RWPE1 (cell line): ENCODE results near the gene TIMM29.

ENCODE experiments used
- CTCF ChIA-PET: fragments of 350-600 bp; sonication (Branson Sonifier 250); formaldehyde crosslinking; extraction: SDS; loops from one replicate; lab custom pipeline; 2021; lab: Yijun Ruan, JAX
- POLR2A ChIA-PET: fragments of 400-600 bp; formaldehyde crosslinking; extraction: SDS; loops from one replicate; lab custom pipeline; 2020; ENCODE audit warnings: antibody characterized with exemption; ENCODE audit not compliant: low non-redundant PET; lab: Yijun Ruan, JAX
- DNase-seq: peaks from one replicate; pipeline ENCODE4 v3.0.0; 2012; ENCODE audit warnings: low spot score
- H3K27ac ChIP-seq: fragments of 450-650 bp; 2 replicates; pipeline ENCODE4 v1.5.1; 2017
- TF ChIP-seq, protein P1 (sequence below): fragments of 450-650 bp; conservative IDR thresholded peaks from 2 replicates; pipeline ENCODE4 v1.5.1; 2017; ENCODE audit warnings: low read depth, mild to moderate bottlenecking

The TIMM29 gene

DNA sequence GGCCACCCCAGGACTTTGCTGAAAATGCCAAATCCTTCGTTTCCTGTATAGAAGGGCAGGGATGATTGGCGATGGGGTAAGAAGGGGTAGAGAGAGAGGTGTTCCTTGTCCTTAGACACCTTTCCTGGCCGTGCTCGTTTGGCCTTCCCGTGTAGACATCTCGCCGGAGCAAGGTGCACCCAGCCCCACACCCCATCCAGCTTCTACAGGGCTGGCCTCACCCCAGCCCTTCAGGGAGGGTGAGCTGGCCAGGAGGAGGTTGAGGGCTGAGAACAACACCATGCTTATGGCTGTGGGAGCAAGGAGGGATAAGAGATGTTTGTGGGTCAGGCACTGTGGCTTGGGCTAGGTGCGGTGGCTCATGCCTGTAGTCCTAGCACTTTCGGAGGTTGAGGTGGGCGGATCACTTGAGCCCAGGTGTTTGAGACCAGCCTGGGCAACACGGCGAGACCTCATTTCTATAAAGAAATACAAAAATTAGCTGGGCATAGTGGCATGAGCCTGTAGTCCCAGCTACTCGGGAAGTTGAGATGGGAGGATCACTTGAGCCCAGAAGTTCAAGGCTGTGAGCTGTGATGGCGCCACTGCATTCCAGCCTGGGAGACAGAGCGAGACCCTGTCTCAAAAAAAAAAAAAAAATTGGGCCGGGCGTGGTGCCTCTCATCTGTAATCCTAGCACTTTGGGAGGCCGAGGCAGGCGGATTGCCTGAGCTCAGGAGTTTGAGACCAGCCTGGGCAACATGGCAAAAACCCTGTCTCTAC is 47.7 kb downstream of the TIMM29 start:
- TF ChIP-seq, protein P1, sequence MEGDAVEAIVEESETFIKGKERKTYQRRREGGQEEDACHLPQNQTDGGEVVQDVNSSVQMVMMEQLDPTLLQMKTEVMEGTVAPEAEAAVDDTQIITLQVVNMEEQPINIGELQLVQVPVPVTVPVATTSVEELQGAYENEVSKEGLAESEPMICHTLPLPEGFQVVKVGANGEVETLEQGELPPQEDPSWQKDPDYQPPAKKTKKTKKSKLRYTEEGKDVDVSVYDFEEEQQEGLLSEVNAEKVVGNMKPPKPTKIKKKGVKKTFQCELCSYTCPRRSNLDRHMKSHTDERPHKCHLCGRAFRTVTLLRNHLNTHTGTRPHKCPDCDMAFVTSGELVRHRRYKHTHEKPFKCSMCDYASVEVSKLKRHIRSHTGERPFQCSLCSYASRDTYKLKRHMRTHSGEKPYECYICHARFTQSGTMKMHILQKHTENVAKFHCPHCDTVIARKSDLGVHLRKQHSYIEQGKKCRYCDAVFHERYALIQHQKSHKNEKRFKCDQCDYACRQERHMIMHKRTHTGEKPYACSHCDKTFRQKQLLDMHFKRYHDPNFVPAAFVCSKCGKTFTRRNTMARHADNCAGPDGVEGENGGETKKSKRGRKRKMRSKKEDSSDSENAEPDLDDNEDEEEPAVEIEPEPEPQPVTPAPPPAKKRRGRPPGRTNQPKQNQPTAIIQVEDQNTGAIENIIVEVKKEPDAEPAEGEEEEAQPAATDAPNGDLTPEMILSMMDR, result no peak
- CTCF ChIA-PET, result interaction anchor here (0.6 to 0.9 kb wide), 3 partner anchors 23 to 69 kb away, joined by 3 to 4 read pairs (median 3); no protein-coding TSS in a partner anchor
- DNase-seq, result no peak
- POLR2A ChIA-PET, result interaction anchor here (0.6 kb wide), 1 partner anchor 35 kb away, joined by 4 read pairs; no protein-coding TSS in a partner anchor
- peak overlapping the region; percentile 53 for H3K27ac ChIP-seq

DNA sequence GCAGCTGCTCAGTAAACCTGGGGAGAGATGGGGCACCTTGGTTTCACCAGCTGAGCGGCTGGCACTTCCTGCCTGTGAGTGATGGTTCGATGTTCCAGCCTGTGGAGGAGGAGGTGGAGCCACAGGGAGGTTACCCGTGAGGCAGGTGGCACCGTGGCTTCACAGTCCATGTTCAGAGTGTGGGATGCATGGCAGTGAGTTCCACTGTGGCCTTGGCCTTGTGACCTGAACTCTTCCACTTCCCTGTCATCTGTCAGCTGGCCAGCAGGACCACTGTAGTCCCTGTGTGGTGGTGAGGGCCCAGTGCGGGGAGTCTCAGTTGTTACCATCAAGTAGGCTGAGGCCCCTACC is 49.1 kb downstream of the TIMM29 start:
- no peak for DNase-seq
- CTCF ChIA-PET, result interaction anchor here (0.5 to 0.6 kb wide), 2 partner anchors 121 to 425 kb away, joined by 5 to 6 read pairs; no protein-coding TSS in a partner anchor
- POLR2A ChIA-PET, result no interaction called here
- H3K27ac ChIP-seq, result peak overlapping the region; percentile 53
- TF ChIP-seq, protein P1, result no peak
